ENCODE measurements around the gene KLHL29. TPM values are rescaled to one million over a fixed set of nuclear protein-coding genes. Genes with fewer than 3 reads are reported as not detected.

Gene KLHL29
- total RNA-seq, 2 experiments from 2014 or later: 0.23 to 0.66 TPM

- no peak for DNase-seq (ENCODE audit: low spot score)
- TF ChIP-seq CTCF (conservative IDR thresholded peaks at IDR 0.05; ENCODE audit: low read length) (no peak), EZH2phosphoT487 (IDR thresholded peaks at IDR 0.05; ENCODE audit: borderline replicate concordance, low read depth, low read length) (no peak)
- no peaks in the 10 kb centered on the region for H3K9me3 ChIP-seq (ENCODE audit: low read length)
- H4K20me1 ChIP-seq (ENCODE audit: insufficient read depth, low read length): no peaks in the 10 kb centered on the region
- no peaks in the 10 kb centered on the region for H3K36me3 ChIP-seq (ENCODE audit: insufficient read depth, low read length)
- no TSS peak for BruUV-seq (replicated peaks)
- intact Hi-C loops (cut with micrococcal nuclease; ENCODE audit: unreplicated experiment): no loop called here
- H3K9me2 ChIP-seq (ENCODE audit: insufficient read depth, low read length): no peaks in the 10 kb centered on the region
- no peaks in the 10 kb centered on the region for H3K4me1 ChIP-seq (ENCODE audit: insufficient read depth, low read length, poor library complexity, severe bottlenecking)
- no peak overlapping the region for H3K4me2 ChIP-seq (ENCODE audit: low read length)
- CTCF ChIA-PET (ENCODE audit: unreplicated experiment): no interaction called here
- no peaks in the 10 kb centered on the region for H3K79me2 ChIP-seq (ENCODE audit: insufficient read depth, low read depth, low read length)
- H3K27ac ChIP-seq (ENCODE audit: low read depth, low read length, poor library complexity, severe bottlenecking): no peak overlapping the region
- POLR2A ChIA-PET: interaction anchor here (0.5 to 0.6 kb wide), 2 partner anchors 157 to 1073 kb away, joined by 3 to 6 read pairs; no protein-coding TSS in a partner anchor
- no peak overlapping the region for H2AFZ ChIP-seq (ENCODE audit: low read length)
- no peak overlapping the region for H3K4me3 ChIP-seq (ENCODE audit: low read depth, low read length, poor library complexity, severe bottlenecking)
Observed at GRCh38 chr2:23564615-23564960, 179.6 kb downstream of the KLHL29 start.

- Histone ChIP-seq H3K4me1 (ENCODE audit: insufficient read depth, low read length, poor library complexity, severe bottlenecking) (no peaks in the 10 kb centered on the region), H3K9me3 (ENCODE audit: low read length) (no peaks in the 10 kb centered on the region), H2AFZ (ENCODE audit: low read length) (no peak overlapping the region), H3K4me2 (ENCODE audit: low read length) (no peak overlapping the region), H3K36me3 (ENCODE audit: insufficient read depth, low read length) (no peaks in the 10 kb centered on the region), H3K79me2 (ENCODE audit: insufficient read depth, low read depth, low read length) (no peaks in the 10 kb centered on the region), H3K4me3 (ENCODE audit: low read depth, low read length, poor library complexity, severe bottlenecking) (no peak overlapping the region), H3K27ac (ENCODE audit: low read depth, low read length, poor library complexity, severe bottlenecking) (no peak overlapping the region), H4K20me1 (ENCODE audit: insufficient read depth, low read length) (no peaks in the 10 kb centered on the region), H3K9me2 (ENCODE audit: insufficient read depth, low read length) (no peaks in the 10 kb centered on the region)
- ChIA-PET CTCF (ENCODE audit: unreplicated experiment) (no interaction called here), POLR2A (no interaction called here)
- no peak for TF ChIP-seq EZH2phosphoT487 (IDR thresholded peaks at IDR 0.05; ENCODE audit: borderline replicate concordance, low read depth, low read length)
- TF ChIP-seq CTCF (conservative IDR thresholded peaks at IDR 0.05; ENCODE audit: low read length): no peak
- DNase-seq (ENCODE audit: low spot score): no peak
- intact Hi-C loops (cut with micrococcal nuclease; ENCODE audit: unreplicated experiment): no loop called here
- no TSS peak for BruUV-seq (replicated peaks)
Observed at GRCh38 chr2:23565374-23565773, 180.4 kb downstream of the KLHL29 start.

GRCh38 chr2:23565814-23566213, 180.8 kb downstream of the KLHL29 start:
- CTCF ChIA-PET (ENCODE audit: unreplicated experiment): interaction anchor here (0.6 kb wide), 1 partner anchor 1211 kb away, joined by 3 read pairs; no protein-coding TSS in a partner anchor
- Histone ChIP-seq H3K79me2 (ENCODE audit: insufficient read depth, low read depth, low read length) (no peaks in the 10 kb centered on the region), H3K27ac (ENCODE audit: low read depth, low read length, poor library complexity, severe bottlenecking) (no peak overlapping the region), H3K4me1 (ENCODE audit: insufficient read depth, low read length, poor library complexity, severe bottlenecking) (no peaks in the 10 kb centered on the region), H3K9me2 (ENCODE audit: insufficient read depth, low read length) (no peaks in the 10 kb centered on the region), H2AFZ (ENCODE audit: low read length) (no peak overlapping the region), H3K9me3 (ENCODE audit: low read length) (no peaks in the 10 kb centered on the region), H3K4me3 (ENCODE audit: low read depth, low read length, poor library complexity, severe bottlenecking) (no peak overlapping the region), H3K36me3 (ENCODE audit: insufficient read depth, low read length) (no peaks in the 10 kb centered on the region), H3K4me2 (ENCODE audit: low read length) (no peak overlapping the region), H4K20me1 (ENCODE audit: insufficient read depth, low read length) (no peaks in the 10 kb centered on the region)
- DNase-seq (ENCODE audit: low spot score): no peak
- POLR2A ChIA-PET: no interaction called here
- BruUV-seq (replicated peaks): no TSS peak
- TF ChIP-seq CTCF (conservative IDR thresholded peaks at IDR 0.05; ENCODE audit: low read length) (no peak), EZH2phosphoT487 (IDR thresholded peaks at IDR 0.05; ENCODE audit: borderline replicate concordance, low read depth, low read length) (no peak)
- intact Hi-C loops (cut with micrococcal nuclease; ENCODE audit: unreplicated experiment): no loop called here

All from OCI-LY7 (cell line).